NOMO-1 treated with dmso at 0.1 percent for 144 hours (cell line): Measurements from ENCODE around the gene DAAM1.

Source experiments
- DNase-seq: peaks from one replicate; lab custom pipeline; 2025; ENCODE audit not compliant: unreplicated experiment; lab: John Stamatoyannopoulos, UW

Gene DAAM1

DNA sequence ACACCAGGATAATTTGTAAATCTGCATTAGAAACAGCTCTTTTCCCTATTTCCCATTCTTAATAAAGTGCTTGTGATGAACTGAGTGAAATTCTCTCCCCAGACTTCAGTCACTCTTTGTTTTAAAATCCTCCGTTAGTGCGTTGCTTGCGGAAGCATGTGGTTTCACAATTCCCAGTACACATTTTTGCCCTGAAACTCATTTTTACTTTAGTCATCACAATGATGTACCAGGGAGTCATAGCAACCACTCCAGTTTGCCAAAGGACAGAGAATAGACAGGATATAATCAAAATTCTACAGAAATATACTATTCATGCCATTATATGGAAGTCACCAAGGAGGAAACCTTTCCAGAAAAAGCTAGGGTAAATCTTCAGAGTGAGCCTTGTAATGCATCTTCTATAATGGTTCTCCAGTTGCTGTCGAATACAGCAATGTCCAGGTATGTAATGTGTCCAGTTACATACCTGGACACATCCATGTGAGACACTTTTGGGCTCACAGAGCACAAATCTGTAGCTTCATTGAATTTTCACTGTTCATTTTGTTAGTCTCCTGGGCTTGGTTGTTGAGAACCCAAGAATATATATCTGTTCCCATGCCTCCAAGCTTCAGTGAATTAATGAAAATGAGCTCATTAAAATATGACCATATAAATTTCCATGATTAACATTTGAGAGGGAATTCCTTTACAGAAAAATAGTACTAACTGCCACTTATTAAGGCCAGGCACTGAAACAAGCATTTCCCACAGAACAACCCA is 219.0 kb downstream of the DAAM1 start:
- no peak for DNase-seq

DNA sequence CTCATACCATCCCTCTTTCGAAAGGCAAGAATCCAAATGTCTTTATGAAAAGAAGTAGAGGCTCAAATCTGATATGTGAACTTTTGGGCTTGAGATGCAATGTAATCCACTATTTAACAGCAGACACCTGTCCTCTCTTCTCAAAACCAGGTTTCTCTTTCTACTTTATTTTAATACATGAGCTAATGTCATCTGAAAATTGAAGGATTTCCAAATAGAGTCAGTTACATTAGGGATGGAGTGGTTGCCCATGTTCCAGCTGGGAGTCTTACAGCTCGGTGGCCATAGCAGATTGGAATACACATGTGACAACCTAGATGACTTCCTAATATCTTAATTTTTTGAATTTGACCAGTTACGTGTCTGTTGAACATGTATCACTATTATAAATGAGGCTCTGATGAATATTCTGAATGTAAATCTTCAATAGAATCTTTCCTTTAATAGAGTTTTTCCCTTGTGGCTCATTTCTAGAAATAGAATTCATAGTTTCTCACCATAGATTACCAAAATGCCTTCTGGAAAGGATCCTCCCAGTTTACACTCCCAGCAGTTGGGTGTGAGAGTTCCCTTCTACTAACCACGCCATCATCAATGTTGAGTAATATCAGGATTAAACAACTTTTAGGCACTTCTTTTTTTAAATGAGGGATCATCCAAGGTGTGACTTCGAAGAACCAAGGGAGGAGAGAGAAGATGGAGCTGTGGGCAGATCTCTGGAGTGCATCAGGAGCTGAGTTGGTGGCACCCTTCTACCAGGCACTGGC is 227.6 kb downstream of the DAAM1 start:
- DNase-seq, result no peak

DNA sequence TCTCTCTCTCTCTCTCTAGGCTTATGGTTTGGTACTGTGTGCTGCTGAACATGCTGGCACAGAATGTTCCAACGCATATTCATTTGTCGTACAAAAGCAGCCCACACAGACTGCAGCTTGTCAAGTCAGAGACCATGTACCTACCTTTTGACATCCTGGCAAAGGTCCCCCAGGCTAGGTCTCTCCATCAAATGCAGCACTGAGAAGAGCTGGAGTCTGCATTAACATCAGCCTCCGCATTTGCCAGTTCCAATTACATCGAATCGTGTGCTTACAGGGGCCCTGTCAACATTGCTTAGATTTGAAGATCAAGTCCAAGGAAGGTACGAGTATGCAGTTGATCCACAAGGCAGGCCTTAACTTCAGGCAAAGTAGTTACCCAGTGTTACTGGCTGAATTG is 228.8 kb downstream of the DAAM1 start:
- no peak for DNase-seq

DNA sequence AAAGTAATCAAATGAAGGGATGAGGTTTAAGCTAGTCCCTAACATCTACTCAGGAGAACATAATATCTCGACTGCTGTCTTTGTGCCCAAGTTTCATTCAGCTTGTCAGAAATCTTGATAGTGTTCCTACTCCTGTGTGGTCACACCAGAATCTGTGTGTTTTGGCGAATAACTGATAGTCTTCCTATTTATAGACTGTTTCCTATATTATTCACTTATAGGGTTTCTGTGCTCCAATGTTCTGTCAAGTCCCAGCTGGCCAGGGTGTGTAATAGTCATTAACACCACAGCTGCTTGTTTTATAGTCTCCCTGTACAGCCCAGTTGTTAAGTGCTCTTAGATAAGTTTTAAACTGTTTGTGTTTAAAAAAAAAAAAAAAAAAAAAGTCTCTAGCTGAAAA is 230.8 kb downstream of the DAAM1 start:
- DNase-seq, result no peak
